K562 (cell line): ENCODE data around the gene DDX5. TPM values are rescaled to one million over a fixed set of nuclear protein-coding genes. Genes with fewer than 3 reads are reported as not detected.

Experiments
- ADNP ChIP-seq: fragments of 200-800 bp; sonication (Bioruptor generic); IDR thresholded peaks from 2 replicates; pipeline ENCODE4 v1.6.1; 2016; ENCODE audit warnings: missing genetic modification characterization, missing compliant biosample characterization
- CREM ChIP-seq: IDR thresholded peaks from 2 replicates; pipeline ENCODE4 v1.6.1; 2014; ENCODE audit warnings: antibody characterized with exemption, low read depth
- FOS ChIP-seq: IDR thresholded peaks from 3 replicates; pipeline ENCODE4 v1.6.1; 2011; ENCODE audit not compliant: insufficient read length; ENCODE audit errors: extremely low read depth
- HCFC1 ChIP-seq: IDR thresholded peaks from 2 replicates; pipeline ENCODE4 v1.6.1; 2012; ENCODE audit warnings: low read depth, low read length, improper control_type of control experiment
- HDAC2 ChIP-seq: fragments of 450-650 bp; IDR thresholded peaks from 2 replicates; pipeline ENCODE4 v1.6.1; 2016; ENCODE audit warnings: mild to moderate bottlenecking
- HMGN3 ChIP-seq: IDR thresholded peaks from 2 replicates; pipeline ENCODE4 v1.6.1; 2011; ENCODE audit warnings: borderline replicate concordance, low read depth, mild to moderate bottlenecking, mixed read lengths, low read length; ENCODE audit not compliant: insufficient read length; ENCODE audit errors: extremely low read depth
- MYC ChIP-seq, 2 experiments: fragments of 250-450 bp in 1 of 2; sonication (Bioruptor Pico) in 1 of 2; IDR thresholded peaks; 2 replicates each; pipeline versions ENCODE4 v1.5.1 to v1.6.1; 2012 to 2021; ENCODE audit warnings: low read depth in 2 of 2, borderline replicate concordance in 1 of 2, improper control_type of control experiment in 1 of 2, low read length in 1 of 2, mild to moderate bottlenecking in 1 of 2, moderate library complexity in 1 of 2
- NFIX ChIP-seq: fragments of 250-450 bp; sonication (Bioruptor Pico); IDR thresholded peaks from 2 replicates; pipeline ENCODE4 v1.4.0; 2020; ENCODE audit warnings: low read depth, mild to moderate bottlenecking, moderate library complexity
- POLR3G ChIP-seq: IDR thresholded peaks from 2 replicates; pipeline ENCODE4 v1.6.1; 2011; ENCODE audit not compliant: insufficient read length, insufficient replicate concordance; ENCODE audit errors: extremely low read depth
- SETDB1 ChIP-seq: IDR thresholded peaks from one replicate; pipeline ENCODE4 v1.6.1; 2012; ENCODE audit warnings: low read length, control low read depth, inconsistent platforms
- TBL1XR1 ChIP-seq, 2 experiments: IDR thresholded peaks; 2 replicates each; pipeline ENCODE4 v1.6.1; 2012; ENCODE audit warnings: improper control_type of control experiment in 2 of 2, low read length in 2 of 2, mild to moderate bottlenecking in 1 of 2
- XRCC3 ChIP-seq: fragments of 450-650 bp; IDR thresholded peaks from 2 replicates; pipeline ENCODE4 v1.6.1; 2017; ENCODE audit warnings: mild to moderate bottlenecking, moderate library complexity
- ZC3H11A ChIP-seq: IDR thresholded peaks from 2 replicates; pipeline ENCODE4 v1.6.1; 2012; ENCODE audit warnings: low read depth, low read length, improper control_type of control experiment
- ZNF134 ChIP-seq: fragments of 250-450 bp; sonication (Bioruptor Pico); conservative IDR thresholded peaks from 2 replicates; pipeline ENCODE4 v1.4.0; 2020
- ZNF699 ChIP-seq: fragments of 250-450 bp; sonication (Bioruptor Pico); IDR thresholded peaks from 2 replicates; pipeline ENCODE4 v1.8.0; 2021; ENCODE audit warnings: mild to moderate bottlenecking, moderate library complexity; ENCODE audit not compliant: insufficient replicate concordance
- ZNF764 ChIP-seq: fragments of 250-450 bp; sonication (Bioruptor Pico); IDR thresholded peaks from 2 replicates; pipeline ENCODE4 v1.4.0; 2020; ENCODE audit warnings: low read depth, mild to moderate bottlenecking, moderate library complexity
- ZNF778 ChIP-seq: fragments of 450-650 bp; formaldehyde crosslinking; IDR thresholded peaks from 2 replicates; pipeline ENCODE4 v1.4.0; 2020; ENCODE audit warnings: mild to moderate bottlenecking, moderate library complexity
- polyA plus RNA-seq, 8 experiments: library from polyadenylated mRNA; depleted of rRNA in 4 of 8; stranded (reverse) in 5 of 8; unstranded in 3 of 8; fragments of >200 nt; fragmentation: Nextera tagmentation in 2 of 8; fragmentation: Illumina TruSeq in 1 of 8; extraction: Ambion mirVana in 2 of 8; extraction: Trizol in 1 of 8; gene quantifications; 2 replicates each; pipeline versions ENCODE4 v1.2.1 to v1.2.3, GENCODE V29; 2011 to 2014; ENCODE audit warnings: inconsistent platforms in 1 of 8, missing spikeins in 1 of 8
- total RNA-seq, 7 experiments: library from RNA; depleted of rRNA in 6 of 7; stranded (reverse); fragments of >200 nt in 6 of 7; fragmentation: Illumina TruSeq in 2 of 7; extraction: Trizol in 2 of 7; gene quantifications; 2 replicates each; pipeline versions ENCODE4 v1.2.1 to v1.2.3, GENCODE V29; 2011 to 2021; ENCODE audit warnings: low replicate concordance in 1 of 7
- TF ChIP-seq, protein P1 (sequence below): fragments of 450-650 bp; formaldehyde crosslinking; IDR thresholded peaks from 2 replicates; pipeline ENCODE4 v1.4.0; 2020; ENCODE audit warnings: mild to moderate bottlenecking
- TF ChIP-seq, protein P2 (sequence below): fragments of 450-650 bp; IDR thresholded peaks from 2 replicates; pipeline ENCODE4 v1.6.1; 2014; ENCODE audit warnings: low read depth, mild to moderate bottlenecking, moderate library complexity, borderline replicate concordance
- TF ChIP-seq, protein P3 (sequence below): sonication (generic); formaldehyde crosslinking; IDR thresholded peaks from 2 replicates; pipeline ENCODE4 v1.9.0; 2022; ENCODE audit warnings: mild to moderate bottlenecking, missing genetic modification reagents
- TF ChIP-seq, protein P4 (sequence below): fragments of 250-450 bp; sonication (Bioruptor Pico); IDR thresholded peaks from 2 replicates; pipeline ENCODE4 v1.8.0; 2021; ENCODE audit warnings: borderline replicate concordance, mild to moderate bottlenecking, moderate library complexity; ENCODE audit not compliant: poor library complexity, severe bottlenecking
- TF ChIP-seq, protein P5 (sequence below): fragments of 250-450 bp; sonication (Bioruptor Pico); IDR thresholded peaks from 2 replicates; pipeline ENCODE4 v1.5.0; 2021; ENCODE audit warnings: mild to moderate bottlenecking, borderline replicate concordance

DDX5 gene
- total and polyA plus RNA-seq, 9 of the 15 experiments (the other 6 are each of a cell fraction or from before 2014, with no cell fraction given), result 306 to 1,639 (median 604) TPM

DNA sequence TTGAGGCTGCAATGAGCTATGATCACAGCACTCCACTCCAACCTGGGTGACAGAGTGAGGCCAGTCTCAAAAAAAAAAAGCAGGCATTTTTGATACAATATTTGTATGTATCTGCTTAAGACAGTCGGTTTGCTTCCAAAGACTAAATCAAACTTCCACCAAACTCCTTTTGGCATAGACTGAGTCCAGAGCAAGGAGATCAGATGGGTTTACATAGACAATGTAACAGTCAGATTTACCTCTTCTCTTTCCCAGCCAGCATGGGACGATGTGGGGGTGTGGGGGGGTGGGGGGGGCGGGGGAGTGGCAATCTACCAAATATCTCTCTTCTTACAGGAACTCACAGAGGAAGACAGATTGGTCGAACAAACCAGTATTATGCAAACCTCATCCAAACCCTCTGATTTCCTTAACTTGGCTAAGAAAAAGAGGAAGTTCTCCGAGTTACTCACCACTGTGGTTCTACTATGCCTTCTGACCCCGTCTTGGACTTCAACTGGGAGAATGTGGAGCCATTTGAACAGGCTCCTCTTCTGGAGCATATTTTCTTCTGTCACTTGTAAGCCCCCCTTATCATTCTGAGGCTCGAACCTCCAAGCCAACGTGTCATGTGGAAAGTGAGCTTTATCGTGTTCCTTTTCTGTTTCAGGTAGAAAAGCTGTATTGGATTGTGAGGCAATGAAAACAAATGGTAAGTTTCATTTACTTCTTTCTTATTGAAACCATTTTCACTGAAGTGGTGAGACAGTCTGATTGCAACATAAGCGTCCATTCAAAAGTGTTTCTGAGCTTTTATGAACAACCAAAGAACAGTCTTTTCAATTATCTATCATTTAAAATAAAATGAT is 57.2 kb downstream of the DDX5 start, which contains the start of gene MILR1 (continued):
- no peak for TF ChIP-seq ZNF778 (CRISPR knock-in tag)
- no peak for TF ChIP-seq POLR3G
- 0 out of 2 replicates have a peak, but pooled peaks have one; percentile 53 for TF ChIP-seq HDAC2
- peak; percentile 42 for TF ChIP-seq MYC (IDR thresholded peaks at IDR 0.05; ENCODE audit: low read depth, low read length)
- TF ChIP-seq MYC (CRISPR knock-in tag; IDR thresholded peaks at IDR 0.05; ENCODE audit: borderline replicate concordance, low read depth), result no peak
- no peak for TF ChIP-seq ADNP (tag)
- no peak for TF ChIP-seq HCFC1
- no peak for TF ChIP-seq ZNF134
- no peak for TF ChIP-seq NFIX (CRISPR knock-in tag)
- no peak for TF ChIP-seq ZNF764 (CRISPR knock-in tag)
- TF ChIP-seq HMGN3, result no peak
- TF ChIP-seq, protein P1, sequence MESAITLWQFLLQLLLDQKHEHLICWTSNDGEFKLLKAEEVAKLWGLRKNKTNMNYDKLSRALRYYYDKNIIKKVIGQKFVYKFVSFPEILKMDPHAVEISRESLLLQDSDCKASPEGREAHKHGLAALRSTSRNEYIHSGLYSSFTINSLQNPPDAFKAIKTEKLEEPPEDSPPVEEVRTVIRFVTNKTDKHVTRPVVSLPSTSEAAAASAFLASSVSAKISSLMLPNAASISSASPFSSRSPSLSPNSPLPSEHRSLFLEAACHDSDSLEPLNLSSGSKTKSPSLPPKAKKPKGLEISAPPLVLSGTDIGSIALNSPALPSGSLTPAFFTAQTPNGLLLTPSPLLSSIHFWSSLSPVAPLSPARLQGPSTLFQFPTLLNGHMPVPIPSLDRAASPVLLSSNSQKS (CRISPR knock-in tag), result 0 out of 2 replicates have a peak, but pooled peaks have one; percentile 50
- TF ChIP-seq, protein P2, sequence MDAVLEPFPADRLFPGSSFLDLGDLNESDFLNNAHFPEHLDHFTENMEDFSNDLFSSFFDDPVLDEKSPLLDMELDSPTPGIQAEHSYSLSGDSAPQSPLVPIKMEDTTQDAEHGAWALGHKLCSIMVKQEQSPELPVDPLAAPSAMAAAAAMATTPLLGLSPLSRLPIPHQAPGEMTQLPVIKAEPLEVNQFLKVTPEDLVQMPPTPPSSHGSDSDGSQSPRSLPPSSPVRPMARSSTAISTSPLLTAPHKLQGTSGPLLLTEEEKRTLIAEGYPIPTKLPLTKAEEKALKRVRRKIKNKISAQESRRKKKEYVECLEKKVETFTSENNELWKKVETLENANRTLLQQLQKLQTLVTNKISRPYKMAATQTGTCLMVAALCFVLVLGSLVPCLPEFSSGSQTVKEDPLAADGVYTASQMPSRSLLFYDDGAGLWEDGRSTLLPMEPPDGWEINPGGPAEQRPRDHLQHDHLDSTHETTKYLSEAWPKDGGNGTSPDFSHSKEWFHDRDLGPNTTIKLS, result no peak
- TF ChIP-seq, protein P3, sequence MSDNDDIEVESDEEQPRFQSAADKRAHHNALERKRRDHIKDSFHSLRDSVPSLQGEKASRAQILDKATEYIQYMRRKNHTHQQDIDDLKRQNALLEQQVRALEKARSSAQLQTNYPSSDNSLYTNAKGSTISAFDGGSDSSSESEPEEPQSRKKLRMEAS (CRISPR knock-in tag), result no peak
- TF ChIP-seq CREM, result 0 out of 2 replicates have a peak, but pooled peaks have one; percentile 5
- TF ChIP-seq ZC3H11A, result no peak
- no peak for TF ChIP-seq XRCC3
- TF ChIP-seq ZNF699 (CRISPR knock-in tag), result no peak
- TF ChIP-seq FOS, result peak; percentile 23
- TF ChIP-seq, protein P4, sequence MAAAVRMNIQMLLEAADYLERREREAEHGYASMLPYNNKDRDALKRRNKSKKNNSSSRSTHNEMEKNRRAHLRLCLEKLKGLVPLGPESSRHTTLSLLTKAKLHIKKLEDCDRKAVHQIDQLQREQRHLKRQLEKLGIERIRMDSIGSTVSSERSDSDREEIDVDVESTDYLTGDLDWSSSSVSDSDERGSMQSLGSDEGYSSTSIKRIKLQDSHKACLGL, result no peak
- TF ChIP-seq, protein P5, sequence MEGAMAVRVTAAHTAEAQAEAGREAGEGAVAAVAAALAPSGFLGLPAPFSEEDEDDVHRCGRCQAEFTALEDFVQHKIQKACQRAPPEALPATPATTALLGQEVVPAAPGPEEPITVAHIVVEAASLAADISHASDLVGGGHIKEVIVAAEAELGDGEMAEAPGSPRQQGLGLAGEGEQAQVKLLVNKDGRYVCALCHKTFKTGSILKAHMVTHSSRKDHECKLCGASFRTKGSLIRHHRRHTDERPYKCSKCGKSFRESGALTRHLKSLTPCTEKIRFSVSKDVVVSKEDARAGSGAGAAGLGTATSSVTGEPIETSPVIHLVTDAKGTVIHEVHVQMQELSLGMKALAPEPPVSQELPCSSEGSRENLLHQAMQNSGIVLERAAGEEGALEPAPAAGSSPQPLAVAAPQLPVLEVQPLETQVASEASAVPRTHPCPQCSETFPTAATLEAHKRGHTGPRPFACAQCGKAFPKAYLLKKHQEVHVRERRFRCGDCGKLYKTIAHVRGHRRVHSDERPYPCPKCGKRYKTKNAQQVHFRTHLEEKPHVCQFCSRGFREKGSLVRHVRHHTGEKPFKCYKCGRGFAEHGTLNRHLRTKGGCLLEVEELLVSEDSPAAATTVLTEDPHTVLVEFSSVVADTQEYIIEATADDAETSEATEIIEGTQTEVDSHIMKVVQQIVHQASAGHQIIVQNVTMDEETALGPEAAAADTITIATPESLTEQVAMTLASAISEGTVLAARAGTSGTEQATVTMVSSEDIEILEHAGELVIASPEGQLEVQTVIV, result no peak
- peak in 1 of 2 experiments; percentile 44; a peak in 1 of 4 replicates for TF ChIP-seq TBL1XR1 (IDR thresholded peaks at IDR 0.05; ENCODE audit: low read length in 2 of 2)
- TF ChIP-seq SETDB1, result no peak
